ENCODE data around the gene ARID1B. TPM values are rescaled to one million over a fixed set of nuclear protein-coding genes. Genes with fewer than 3 reads are reported as not detected.

The ARID1B gene
- total RNA-seq, 1 experiment from 2014 or later = 91.7 TPM

DNA sequence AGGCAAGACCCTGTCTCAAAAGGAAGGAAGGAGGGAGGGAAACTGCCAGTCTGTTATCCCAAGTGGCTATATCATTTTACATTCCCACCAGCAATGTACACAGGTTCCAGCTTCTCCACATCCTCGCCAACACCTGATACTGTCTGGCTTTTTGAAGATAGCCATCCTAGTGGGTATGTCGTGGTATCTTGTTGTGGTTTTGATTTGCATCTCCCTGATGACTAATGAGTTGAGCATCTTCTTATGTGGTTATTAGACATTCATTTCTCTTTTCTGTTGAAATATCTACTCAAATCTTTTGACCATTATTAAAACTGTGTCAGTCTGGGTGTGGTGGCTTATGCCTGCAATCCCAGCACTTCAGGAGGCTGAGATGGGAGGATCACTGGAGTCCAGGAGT is 47.9 kb upstream of the ARID1B start:
- intact Hi-C loops (cut with micrococcal nuclease; ENCODE audit: unreplicated experiment) = no loop called here
- no peak for DNase-seq (ENCODE audit: low read depth, low spot score)

DNA sequence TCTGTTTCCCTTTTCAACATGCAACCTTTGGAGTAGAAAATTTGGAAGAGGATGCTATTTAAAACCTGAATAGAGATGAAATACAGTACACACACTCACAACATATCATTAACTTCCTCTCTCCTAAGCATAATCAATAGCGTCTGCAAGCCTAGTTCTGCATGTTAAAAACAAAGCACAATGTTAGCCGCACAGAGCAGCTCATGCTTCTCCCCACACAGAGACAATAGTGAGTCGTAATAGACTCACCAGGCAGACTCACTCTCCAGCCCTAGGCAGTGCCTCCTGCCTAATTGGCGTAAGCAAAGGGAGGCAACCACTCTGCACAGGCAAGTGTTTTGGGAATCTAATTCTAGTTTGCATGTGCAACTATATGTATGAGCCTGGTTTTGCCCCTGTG is 45.8 kb upstream of the ARID1B start:
- TF ChIP-seq TCF7L2 (IDR thresholded peaks at IDR 0.05; ENCODE audit: low read depth, low read length) (no peak), SIN3A (IDR thresholded peaks at IDR 0.05; ENCODE audit: borderline replicate concordance, insufficient read depth, low read depth, low read length) (no peak), POLR2AphosphoS5 (IDR thresholded peaks at IDR 0.05; ENCODE audit: low read depth, low read length) (no peak)
- TF ChIP-seq, protein P1, sequence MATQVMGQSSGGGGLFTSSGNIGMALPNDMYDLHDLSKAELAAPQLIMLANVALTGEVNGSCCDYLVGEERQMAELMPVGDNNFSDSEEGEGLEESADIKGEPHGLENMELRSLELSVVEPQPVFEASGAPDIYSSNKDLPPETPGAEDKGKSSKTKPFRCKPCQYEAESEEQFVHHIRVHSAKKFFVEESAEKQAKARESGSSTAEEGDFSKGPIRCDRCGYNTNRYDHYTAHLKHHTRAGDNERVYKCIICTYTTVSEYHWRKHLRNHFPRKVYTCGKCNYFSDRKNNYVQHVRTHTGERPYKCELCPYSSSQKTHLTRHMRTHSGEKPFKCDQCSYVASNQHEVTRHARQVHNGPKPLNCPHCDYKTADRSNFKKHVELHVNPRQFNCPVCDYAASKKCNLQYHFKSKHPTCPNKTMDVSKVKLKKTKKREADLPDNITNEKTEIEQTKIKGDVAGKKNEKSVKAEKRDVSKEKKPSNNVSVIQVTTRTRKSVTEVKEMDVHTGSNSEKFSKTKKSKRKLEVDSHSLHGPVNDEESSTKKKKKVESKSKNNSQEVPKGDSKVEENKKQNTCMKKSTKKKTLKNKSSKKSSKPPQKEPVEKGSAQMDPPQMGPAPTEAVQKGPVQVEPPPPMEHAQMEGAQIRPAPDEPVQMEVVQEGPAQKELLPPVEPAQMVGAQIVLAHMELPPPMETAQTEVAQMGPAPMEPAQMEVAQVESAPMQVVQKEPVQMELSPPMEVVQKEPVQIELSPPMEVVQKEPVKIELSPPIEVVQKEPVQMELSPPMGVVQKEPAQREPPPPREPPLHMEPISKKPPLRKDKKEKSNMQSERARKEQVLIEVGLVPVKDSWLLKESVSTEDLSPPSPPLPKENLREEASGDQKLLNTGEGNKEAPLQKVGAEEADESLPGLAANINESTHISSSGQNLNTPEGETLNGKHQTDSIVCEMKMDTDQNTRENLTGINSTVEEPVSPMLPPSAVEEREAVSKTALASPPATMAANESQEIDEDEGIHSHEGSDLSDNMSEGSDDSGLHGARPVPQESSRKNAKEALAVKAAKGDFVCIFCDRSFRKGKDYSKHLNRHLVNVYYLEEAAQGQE (IDR thresholded peaks at IDR 0.05; ENCODE audit: insufficient read depth in 1 of 2, low read depth in 2 of 2, low read length in 1 of 2) = no peak
- TF ChIP-seq, protein P2, sequence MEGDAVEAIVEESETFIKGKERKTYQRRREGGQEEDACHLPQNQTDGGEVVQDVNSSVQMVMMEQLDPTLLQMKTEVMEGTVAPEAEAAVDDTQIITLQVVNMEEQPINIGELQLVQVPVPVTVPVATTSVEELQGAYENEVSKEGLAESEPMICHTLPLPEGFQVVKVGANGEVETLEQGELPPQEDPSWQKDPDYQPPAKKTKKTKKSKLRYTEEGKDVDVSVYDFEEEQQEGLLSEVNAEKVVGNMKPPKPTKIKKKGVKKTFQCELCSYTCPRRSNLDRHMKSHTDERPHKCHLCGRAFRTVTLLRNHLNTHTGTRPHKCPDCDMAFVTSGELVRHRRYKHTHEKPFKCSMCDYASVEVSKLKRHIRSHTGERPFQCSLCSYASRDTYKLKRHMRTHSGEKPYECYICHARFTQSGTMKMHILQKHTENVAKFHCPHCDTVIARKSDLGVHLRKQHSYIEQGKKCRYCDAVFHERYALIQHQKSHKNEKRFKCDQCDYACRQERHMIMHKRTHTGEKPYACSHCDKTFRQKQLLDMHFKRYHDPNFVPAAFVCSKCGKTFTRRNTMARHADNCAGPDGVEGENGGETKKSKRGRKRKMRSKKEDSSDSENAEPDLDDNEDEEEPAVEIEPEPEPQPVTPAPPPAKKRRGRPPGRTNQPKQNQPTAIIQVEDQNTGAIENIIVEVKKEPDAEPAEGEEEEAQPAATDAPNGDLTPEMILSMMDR (IDR thresholded peaks at IDR 0.05) = no peak
- intact Hi-C loops (cut with micrococcal nuclease; ENCODE audit: unreplicated experiment) (no loop called here), in situ Hi-C loops (cut with HindIII; ENCODE audit: low pct_unique_long_range_greater_than_20kb, low sequenced_read_pairs) (no loop called here)
- ChIA-PET CTCF (no interaction called here), POLR2A (no interaction called here)
- no peaks in the 10 kb centered on the region for H3K36me3 ChIP-seq (ENCODE audit: control insufficient read depth, insufficient read depth, low read length)
- H3K9me3 ChIP-seq (ENCODE audit: control insufficient read depth, insufficient read depth, low read depth, low read length) = no peaks in the 10 kb centered on the region
- ATAC-seq (peak; percentile 94), DNase-seq (ENCODE audit: low read depth, low spot score) (no peak)
- H3K27me3 ChIP-seq (ENCODE audit: control insufficient read depth, insufficient read depth, low read length) = no peaks in the 10 kb centered on the region
- BruUV-seq (replicated peaks) = no TSS peak
- no peak overlapping the region for H3K27ac ChIP-seq (ENCODE audit: low read length)
- H3K4me3 ChIP-seq (ENCODE audit: low read depth in 2 of 2, low read length in 2 of 2) = no peak overlapping the region
- no peaks in the 10 kb centered on the region for H3K4me1 ChIP-seq (ENCODE audit: control insufficient read depth, insufficient read depth, low read length)

More for the DNA sequence above, 47.9 kb upstream of the ARID1B start:
- no peaks in the 10 kb centered on the region for H3K27me3 ChIP-seq (ENCODE audit: control insufficient read depth, insufficient read depth, low read length)
- TF ChIP-seq, protein P2 (IDR thresholded peaks at IDR 0.05) = no peak
- TF ChIP-seq TCF7L2 (IDR thresholded peaks at IDR 0.05; ENCODE audit: low read depth, low read length) = no peak
- TF ChIP-seq POLR2AphosphoS5 (IDR thresholded peaks at IDR 0.05; ENCODE audit: low read depth, low read length) = no peak
- TF ChIP-seq SIN3A (IDR thresholded peaks at IDR 0.05; ENCODE audit: borderline replicate concordance, insufficient read depth, low read depth, low read length) = no peak
- TF ChIP-seq, protein P1 (IDR thresholded peaks at IDR 0.05; ENCODE audit: insufficient read depth in 1 of 2, low read depth in 2 of 2, low read length in 1 of 2) = no peak
- no peaks in the 10 kb centered on the region for H3K4me1 ChIP-seq (ENCODE audit: control insufficient read depth, insufficient read depth, low read length)
- no peaks in the 10 kb centered on the region for H3K36me3 ChIP-seq (ENCODE audit: control insufficient read depth, insufficient read depth, low read length)
- in situ Hi-C loops (cut with HindIII; ENCODE audit: low pct_unique_long_range_greater_than_20kb, low sequenced_read_pairs) = no loop called here
- no peak for ATAC-seq
- H3K9me3 ChIP-seq (ENCODE audit: control insufficient read depth, insufficient read depth, low read depth, low read length) = no peaks in the 10 kb centered on the region
- BruUV-seq (replicated peaks) = no TSS peak
- no peak overlapping the region for H3K4me3 ChIP-seq (ENCODE audit: low read depth in 2 of 2, low read length in 2 of 2)
- no peak overlapping the region for H3K27ac ChIP-seq (ENCODE audit: low read length)
- POLR2A ChIA-PET = no interaction called here
- CTCF ChIA-PET = no interaction called here
